AG09319 (cell line): Measurements from ENCODE around the gene PFKFB2.

Experiments
- DNase-seq: peaks from one replicate; pipeline ENCODE4 v3.0.0-alpha.2; 2010; ENCODE audit warnings: low read depth; ENCODE audit errors: extremely low read depth
- TF ChIP-seq, protein P1 (sequence below): IDR thresholded peaks from 2 replicates; pipeline ENCODE4 v1.5.1; 2011; ENCODE audit warnings: low read depth, mild to moderate bottlenecking, inconsistent platforms, low read length, moderate library complexity

PFKFB2 gene

DNA sequence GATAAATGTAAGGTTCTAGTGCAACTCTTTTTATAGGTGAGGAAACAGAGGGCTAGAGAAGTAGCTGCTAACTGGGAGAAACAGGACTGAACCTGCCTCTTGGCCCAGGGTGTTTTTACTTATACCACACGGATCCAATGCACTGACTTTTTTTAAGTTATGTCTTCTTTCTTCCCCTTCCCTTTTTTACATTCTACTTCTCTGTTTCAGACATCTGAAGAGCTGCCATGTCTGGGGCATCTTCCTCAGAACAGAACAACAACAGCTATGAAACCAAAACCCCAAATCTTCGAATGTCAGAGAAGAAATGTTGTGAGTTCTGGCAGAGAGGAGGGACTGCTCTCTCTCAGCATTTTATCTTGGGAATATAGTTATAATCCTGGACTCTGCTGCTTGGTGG, 1.4 kb downstream of the PFKFB2 start:
- TF ChIP-seq, protein P1, sequence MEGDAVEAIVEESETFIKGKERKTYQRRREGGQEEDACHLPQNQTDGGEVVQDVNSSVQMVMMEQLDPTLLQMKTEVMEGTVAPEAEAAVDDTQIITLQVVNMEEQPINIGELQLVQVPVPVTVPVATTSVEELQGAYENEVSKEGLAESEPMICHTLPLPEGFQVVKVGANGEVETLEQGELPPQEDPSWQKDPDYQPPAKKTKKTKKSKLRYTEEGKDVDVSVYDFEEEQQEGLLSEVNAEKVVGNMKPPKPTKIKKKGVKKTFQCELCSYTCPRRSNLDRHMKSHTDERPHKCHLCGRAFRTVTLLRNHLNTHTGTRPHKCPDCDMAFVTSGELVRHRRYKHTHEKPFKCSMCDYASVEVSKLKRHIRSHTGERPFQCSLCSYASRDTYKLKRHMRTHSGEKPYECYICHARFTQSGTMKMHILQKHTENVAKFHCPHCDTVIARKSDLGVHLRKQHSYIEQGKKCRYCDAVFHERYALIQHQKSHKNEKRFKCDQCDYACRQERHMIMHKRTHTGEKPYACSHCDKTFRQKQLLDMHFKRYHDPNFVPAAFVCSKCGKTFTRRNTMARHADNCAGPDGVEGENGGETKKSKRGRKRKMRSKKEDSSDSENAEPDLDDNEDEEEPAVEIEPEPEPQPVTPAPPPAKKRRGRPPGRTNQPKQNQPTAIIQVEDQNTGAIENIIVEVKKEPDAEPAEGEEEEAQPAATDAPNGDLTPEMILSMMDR: no peak

DNA sequence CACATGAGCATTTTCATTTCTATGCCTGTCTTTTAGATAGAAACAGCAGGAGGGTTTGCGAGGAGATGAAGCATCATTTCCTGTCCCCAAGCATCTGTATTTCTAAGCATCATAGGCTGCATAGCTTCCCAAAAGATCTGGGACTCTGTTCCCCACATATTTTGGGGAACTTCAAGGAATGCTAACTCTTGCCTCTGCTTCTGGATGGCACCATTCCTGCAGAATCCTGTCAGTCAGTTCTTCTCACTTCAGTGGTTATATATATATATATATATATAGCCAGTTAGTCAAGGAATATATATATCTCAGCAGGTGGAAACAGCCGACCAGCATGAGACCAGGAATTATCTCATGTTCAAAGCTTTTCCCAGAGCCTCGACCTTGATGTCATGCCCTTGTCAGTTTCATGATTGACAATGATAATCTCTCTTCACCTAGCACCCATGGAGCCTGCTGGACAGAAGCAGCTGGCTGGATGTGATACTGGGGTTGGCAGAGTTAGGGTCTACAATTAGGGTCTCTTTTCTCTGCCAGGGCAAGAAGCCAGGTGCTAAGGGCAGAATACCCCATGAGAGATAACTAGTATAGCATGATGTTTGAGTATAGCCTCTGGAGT, 2.4 kb downstream of the PFKFB2 start:
- no peak for DNase-seq
- TF ChIP-seq, protein P1: no peak

More for the DNA sequence above, 1.4 kb downstream of the PFKFB2 start:
- no peak for DNase-seq

DNA sequence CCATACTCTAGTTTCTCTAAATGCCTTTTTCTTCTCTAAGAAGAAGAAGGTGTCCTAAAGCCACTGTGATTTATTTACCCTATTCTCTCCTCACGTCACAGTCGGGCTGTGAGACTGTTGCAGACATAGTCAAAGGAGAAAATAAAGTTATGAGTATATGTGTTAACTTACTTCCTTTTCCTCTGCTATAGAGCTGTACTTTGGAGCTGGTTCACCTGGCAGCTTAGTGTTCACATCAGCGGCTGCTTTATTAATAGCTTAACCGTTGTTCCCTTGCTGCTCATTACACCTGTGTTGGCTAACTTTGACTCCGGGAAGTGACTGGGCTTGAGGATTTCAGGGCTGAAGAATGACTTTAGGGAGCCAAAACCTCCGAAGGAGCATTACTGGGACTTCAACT, 3.6 kb downstream of the PFKFB2 start:
- TF ChIP-seq, protein P1: no peak
- DNase-seq: no peak

GRCh38 chr1:207058252-207058651, 5.2 kb downstream of the PFKFB2 start:
- no peak for DNase-seq
- TF ChIP-seq, protein P1: no peak

DNA sequence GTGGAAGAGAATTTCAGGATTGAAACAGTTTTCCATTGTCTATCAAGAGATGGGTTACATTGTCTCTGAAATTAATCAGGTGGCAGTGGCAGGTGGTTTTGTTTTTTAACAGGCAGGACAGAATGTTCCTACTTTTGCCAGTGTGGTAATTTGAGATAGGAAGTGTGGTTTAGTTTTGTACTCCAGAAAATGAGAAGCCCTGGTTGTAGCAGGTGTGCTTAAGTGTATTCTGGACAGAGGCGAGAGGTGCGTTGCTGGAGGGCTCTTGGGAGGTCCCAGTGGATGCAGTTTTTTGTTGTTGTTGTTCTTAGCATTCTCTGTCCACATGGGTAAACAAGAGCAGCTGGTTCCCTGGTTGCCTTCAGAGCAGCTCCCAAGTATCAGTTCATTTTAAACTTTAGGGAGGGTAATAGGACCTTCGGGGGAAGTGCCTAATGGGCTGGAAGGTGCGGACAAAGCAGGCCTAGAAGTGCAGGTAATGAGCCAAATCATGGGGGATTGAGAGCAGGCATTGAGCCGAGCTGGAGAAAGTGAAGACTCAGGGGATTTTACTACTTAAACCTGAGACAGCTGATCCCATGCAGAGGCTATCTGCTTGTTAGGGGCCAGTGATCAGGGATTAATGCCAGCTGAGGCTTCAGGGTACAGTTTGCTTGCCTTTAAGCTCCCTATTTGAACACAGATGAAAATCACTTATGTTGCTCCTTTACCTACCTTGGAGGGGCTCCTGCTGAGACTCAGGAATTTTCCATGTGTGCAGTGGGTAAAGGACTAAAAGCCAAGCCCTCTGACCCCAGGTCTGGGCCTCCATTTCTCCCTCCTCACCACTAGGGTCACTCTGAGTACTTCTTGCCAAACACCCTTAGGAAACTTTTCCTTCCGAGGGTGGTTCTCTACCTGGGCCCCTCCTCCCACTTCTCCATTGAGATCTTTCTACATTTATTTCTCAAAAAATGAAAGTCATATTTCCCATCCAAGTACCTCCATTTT, 6.1 kb downstream of the PFKFB2 start:
- DNase-seq: no peak
- TF ChIP-seq, protein P1: no peak

- TF ChIP-seq, protein P1: no peak
- DNase-seq: no peak
Measured at GRCh38 chr1:207059881-207060280, 6.8 kb downstream of the PFKFB2 start.

DNA sequence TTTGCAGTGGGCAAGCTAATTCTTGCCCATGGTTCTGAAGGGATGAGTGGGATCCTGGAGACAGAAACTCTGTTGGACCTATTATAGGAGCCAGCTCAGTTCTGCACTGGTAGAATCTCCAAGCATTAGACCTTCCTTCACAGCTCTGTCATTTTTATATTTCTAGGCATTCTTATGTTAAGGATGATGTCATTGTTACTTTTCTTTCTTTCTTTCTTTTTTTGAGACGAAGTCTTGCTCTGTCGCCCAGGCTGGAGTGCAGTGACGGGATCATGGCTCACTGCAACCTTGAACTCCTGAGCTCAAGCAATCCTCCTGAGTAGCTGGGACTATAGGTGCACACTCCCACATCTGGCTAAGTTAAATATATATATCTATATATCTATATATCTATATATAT, 7.5 kb downstream of the PFKFB2 start:
- no peak for DNase-seq
- TF ChIP-seq, protein P1: no peak
